Measurements from ENCODE around the gene GLDN.

The GLDN gene

DNA sequence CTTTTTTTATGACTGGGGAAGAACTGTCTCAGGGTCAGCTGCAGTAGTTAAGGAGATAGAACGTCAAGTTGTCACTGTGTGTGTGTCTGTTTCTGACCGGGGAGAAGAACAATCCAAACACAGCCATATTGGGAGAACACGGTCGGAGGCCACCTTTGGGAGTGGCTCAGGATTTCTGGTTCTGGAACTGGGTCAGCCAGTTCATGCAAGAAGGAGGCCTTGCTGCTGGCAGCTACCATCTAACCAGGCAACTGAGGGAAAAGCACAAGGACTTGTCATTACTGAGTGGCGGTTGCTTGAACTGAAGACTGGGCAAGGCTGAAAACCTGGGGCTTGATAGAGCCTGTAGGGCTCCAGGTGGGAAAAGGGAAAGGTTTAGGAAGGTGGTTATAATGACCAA lies 24.6 kb downstream of the GLDN start:
- TF ChIP-seq CTCF (IDR thresholded peaks at IDR 0.05; ENCODE audit: control insufficient read depth, extremely low read depth, insufficient read depth): no peak

GRCh38 chr15:51366920-51367319 lies 25.5 kb downstream of the GLDN start:
- DNase-seq (ENCODE audit: low read depth): peak; percentile 82
- peak; percentile 35; the same call in 1 of the 2 replicates for TF ChIP-seq CTCF (IDR thresholded peaks at IDR 0.05; ENCODE audit: control insufficient read depth, extremely low read depth, insufficient read depth)

More for the DNA sequence above, 24.6 kb downstream of the GLDN start:
- no peak for DNase-seq (ENCODE audit: low read depth)
- no peak overlapping the region for H3K4me3 ChIP-seq (ENCODE audit: low read depth, low read length)

DNA sequence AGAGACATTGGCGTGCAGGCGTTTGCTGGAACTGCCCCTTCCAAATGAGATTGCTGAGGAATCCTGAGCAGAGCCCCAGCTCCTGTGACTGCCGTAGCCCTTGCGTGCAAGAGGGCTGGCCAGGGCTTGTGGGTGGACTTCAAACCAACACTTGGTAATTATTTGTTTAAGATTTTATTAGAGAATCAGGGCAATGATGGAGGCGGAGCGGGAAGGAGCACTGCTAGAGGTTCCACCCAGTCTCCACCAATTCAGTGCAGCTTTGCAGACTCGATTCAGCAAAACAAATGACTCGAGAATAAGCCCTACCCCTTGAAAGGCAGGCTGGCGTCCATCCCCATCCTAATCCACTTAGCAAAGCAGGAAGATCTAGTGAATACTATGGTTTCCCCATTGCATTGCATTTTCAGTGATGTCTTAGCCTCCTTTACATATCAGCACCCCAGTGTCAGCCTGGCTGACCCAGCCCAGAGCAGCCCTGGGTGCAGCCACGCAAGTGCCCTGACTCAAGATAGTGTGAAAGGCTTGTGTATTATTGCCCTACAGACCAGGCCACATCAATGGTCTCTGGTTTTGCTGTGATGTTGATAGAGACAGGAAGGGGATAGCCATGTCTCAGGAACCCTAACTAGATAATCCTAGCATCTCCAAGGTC lies 26.0 kb downstream of the GLDN start:
- H3K4me3 ChIP-seq (ENCODE audit: low read depth, low read length): no peak overlapping the region
- no peak for TF ChIP-seq CTCF (IDR thresholded peaks at IDR 0.05; ENCODE audit: control insufficient read depth, extremely low read depth, insufficient read depth)
- peak; percentile 49 for DNase-seq (ENCODE audit: low read depth)

More at GRCh38 chr15:51366920-51367319, 25.5 kb downstream of the GLDN start:
- no peak overlapping the region for H3K4me3 ChIP-seq (ENCODE audit: low read depth, low read length)

GRCh38 chr15:51368307-51368706 lies 26.9 kb downstream of the GLDN start:
- DNase-seq (ENCODE audit: low read depth): no peak
- TF ChIP-seq CTCF (IDR thresholded peaks at IDR 0.05; ENCODE audit: control insufficient read depth, extremely low read depth, insufficient read depth): no peak
- no peak overlapping the region for H3K4me3 ChIP-seq (ENCODE audit: low read depth, low read length)

- DNase-seq (ENCODE audit: low read depth): no peak
- H3K4me3 ChIP-seq (ENCODE audit: low read depth, low read length): no peak overlapping the region
- no peak for TF ChIP-seq CTCF (IDR thresholded peaks at IDR 0.05; ENCODE audit: control insufficient read depth, extremely low read depth, insufficient read depth)
These were observed 27.4 kb downstream of the GLDN start for GRCh38 chr15:51368751-51369450.

GRCh38 chr15:51369451-51369761 lies 28.0 kb downstream of the GLDN start:
- no peak for DNase-seq (ENCODE audit: low read depth)

More at GRCh38 chr15:51369451-51369761, 28.0 kb downstream of the GLDN start:
- no peak overlapping the region for H3K4me3 ChIP-seq (ENCODE audit: low read depth, low read length)
- no peak for TF ChIP-seq CTCF (IDR thresholded peaks at IDR 0.05; ENCODE audit: control insufficient read depth, extremely low read depth, insufficient read depth)

All from LNCaP clone FGC (cell line).